Fibroblast of the aortic adventitia (primary cell): ENCODE data around the gene AAMP. TPM values are rescaled to one million over a fixed set of nuclear protein-coding genes. Genes with fewer than 3 reads are reported as not detected.
A peak's percentile ranks its signal among the peaks of the same experiment; 100 is the strongest.

Experiments
- DNase-seq: peaks from one replicate; pipeline ENCODE4 v3.0.0-alpha.2; 2010; ENCODE audit warnings: low read depth
- H3K4me3 ChIP-seq: 2 replicates; pipeline ENCODE4 v1.5.1; 2011; ENCODE audit warnings: low read depth, mild to moderate bottlenecking, control low read depth, low read length, moderate library complexity
- total RNA-seq: library from RNA; depleted of rRNA; stranded (reverse); fragments of >200 nt; gene quantifications from 2 replicates; pipeline ENCODE4 v1.2.3, GENCODE V29; 2012; ENCODE audit warnings: low replicate concordance
- TF ChIP-seq, protein P1 (sequence below): IDR thresholded peaks from 2 replicates; pipeline ENCODE4 v1.5.1; 2011; ENCODE audit warnings: mild to moderate bottlenecking, low read length, control low read depth, inconsistent platforms; ENCODE audit not compliant: insufficient read depth

The AAMP gene
- total RNA-seq, 1 donor = 64.4 TPM

DNA sequence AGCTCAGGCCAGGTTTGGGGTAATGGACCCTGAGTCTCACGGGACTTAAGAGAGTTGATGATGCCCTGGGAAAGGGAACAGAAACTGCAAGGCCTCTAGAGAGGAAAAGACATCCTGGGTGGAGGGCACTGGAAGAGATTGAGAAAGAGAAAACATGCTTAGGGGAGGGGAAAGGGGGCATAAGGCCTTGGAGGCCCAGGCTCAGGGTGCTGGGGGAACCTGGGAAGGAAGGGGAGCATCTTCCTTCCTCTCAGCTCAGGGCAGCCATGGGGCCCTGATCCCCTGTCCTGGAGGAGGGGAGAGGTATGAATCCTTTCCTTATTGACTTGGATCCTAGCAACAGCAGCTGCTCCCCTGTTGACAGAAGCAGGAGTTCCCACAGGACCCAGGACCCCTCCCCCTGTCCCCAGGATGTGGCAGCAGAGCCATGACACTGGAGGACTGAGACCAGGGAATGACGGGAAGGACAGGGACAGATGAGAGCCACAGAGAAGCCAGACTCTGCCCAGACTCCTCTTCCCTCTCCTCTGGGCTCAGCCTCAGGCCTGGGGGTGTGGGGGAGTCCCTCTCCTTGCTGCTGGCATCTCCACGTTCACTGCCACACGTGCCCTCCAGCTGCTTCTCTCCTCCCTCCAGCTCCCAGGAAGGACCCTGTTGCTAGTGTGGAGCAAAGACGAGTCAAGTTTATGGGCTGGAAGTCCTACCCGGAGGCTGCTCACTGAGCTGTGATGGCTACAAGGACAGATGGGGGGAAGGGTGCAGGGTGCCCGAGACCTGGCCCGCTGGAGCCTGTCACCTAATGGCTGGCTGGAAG lies 8.3 kb downstream of the AAMP start:
- no peak overlapping the region for H3K4me3 ChIP-seq
- DNase-seq = no peak
- TF ChIP-seq, protein P1, sequence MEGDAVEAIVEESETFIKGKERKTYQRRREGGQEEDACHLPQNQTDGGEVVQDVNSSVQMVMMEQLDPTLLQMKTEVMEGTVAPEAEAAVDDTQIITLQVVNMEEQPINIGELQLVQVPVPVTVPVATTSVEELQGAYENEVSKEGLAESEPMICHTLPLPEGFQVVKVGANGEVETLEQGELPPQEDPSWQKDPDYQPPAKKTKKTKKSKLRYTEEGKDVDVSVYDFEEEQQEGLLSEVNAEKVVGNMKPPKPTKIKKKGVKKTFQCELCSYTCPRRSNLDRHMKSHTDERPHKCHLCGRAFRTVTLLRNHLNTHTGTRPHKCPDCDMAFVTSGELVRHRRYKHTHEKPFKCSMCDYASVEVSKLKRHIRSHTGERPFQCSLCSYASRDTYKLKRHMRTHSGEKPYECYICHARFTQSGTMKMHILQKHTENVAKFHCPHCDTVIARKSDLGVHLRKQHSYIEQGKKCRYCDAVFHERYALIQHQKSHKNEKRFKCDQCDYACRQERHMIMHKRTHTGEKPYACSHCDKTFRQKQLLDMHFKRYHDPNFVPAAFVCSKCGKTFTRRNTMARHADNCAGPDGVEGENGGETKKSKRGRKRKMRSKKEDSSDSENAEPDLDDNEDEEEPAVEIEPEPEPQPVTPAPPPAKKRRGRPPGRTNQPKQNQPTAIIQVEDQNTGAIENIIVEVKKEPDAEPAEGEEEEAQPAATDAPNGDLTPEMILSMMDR = no peak

DNA sequence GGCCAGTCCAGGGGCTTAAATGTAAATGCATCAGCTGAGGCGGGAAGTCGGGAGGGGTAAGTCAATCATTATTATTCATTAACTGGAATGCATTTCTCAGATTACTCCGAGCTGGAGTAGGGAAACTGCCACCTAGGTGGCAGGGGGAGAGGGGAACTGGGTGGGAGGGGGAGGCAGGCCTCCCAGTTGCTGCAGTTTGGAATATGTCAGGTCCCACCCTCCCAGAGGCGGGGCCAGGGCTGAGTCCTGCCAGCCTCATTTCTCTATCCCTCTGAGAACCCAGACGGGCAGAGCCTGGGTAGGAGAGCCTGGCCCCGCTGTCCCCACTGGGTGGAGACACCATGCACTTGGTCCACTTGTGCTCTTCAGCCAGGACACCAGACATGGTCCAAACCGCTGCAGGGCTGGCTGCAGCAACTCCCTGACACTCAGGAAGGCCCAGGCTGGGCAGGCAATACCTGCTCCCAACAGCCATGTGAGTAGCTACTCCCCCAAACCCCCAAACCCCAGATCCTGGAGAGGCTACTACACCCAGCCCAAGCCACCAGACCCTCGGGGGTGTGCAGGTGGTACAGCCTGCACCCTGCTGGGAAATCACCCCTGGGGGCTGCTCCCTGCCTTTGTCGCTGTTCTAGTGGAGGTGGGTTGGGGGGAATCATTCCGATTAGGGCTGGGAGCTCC lies 9.1 kb downstream of the AAMP start, which contains the start of gene GPBAR1:
Gene GPBAR1, plus strand, starts transcription at position 274 of the 681 bp plus-strand sequence. CDS start 1,710 bp downstream, outside the sequence.
- no peak within 1 kb of the TSS for H3K4me3 ChIP-seq
- no peak for DNase-seq
- TF ChIP-seq, protein P1 = no peak

DNA sequence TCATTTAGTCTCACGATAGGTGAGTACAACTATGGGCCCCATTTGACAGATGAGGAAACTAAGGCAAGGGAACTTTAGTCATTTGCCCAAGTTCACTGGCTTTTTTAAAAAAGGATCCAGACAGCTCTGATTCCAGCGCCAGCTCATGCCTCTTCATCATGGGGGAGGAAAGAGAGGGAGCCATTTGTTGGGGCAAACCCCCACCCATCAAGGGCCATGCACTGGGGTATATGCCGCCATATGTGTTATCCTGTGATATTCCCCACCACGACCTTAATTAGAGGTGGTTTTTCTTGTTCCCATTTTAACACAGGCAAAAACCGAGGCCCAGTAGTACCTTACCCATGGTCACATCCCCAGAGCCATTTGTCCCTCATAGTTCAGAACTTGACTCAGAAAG lies 9.8 kb downstream of the AAMP start:
- no peak overlapping the region for H3K4me3 ChIP-seq
- DNase-seq = no peak
- TF ChIP-seq, protein P1 = no peak

DNA sequence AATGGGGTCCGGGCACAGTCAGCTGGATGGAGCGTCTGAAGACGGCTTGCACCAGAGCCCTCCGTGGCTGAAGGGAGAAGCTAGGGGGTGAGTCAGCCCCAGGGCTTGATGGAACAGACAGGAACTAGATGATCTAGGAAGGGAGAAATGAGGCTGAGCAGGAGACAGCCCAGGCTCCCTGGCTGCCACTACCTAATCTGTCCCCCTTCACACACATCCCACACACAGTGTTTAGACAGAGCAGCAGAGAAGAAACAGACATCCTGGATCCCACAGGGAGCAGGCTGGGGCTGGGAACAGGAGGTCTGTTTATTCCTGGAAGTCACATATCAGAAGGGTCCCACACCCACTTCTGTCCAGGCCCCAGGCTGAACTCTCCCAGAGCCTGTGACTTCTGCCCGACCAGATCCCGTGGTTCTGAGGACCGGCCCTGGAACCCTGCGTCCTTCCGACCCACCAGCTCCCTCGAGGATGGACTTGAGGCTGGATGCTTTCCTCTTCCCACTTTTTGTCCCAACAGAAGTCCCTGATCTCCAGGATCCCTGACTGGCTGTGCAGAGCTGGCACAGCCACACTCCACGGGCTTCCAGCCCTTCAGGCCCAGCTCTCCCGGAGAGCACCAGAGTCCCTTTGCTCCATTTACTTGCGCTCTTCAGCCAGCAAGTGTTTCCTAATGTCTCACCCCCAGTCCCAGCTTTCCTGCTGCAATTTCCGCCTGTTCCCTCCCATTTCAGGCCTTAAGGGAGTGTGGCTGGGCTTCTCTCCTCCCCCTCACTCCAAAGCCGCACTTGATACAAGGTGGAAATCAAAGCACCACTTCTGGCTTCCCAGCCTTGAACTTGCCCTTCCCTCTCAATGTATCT lies 10.6 kb downstream of the AAMP start:
- TF ChIP-seq, protein P1 = no peak
- peak; percentile 85 for DNase-seq
- no peak overlapping the region for H3K4me3 ChIP-seq

DNA sequence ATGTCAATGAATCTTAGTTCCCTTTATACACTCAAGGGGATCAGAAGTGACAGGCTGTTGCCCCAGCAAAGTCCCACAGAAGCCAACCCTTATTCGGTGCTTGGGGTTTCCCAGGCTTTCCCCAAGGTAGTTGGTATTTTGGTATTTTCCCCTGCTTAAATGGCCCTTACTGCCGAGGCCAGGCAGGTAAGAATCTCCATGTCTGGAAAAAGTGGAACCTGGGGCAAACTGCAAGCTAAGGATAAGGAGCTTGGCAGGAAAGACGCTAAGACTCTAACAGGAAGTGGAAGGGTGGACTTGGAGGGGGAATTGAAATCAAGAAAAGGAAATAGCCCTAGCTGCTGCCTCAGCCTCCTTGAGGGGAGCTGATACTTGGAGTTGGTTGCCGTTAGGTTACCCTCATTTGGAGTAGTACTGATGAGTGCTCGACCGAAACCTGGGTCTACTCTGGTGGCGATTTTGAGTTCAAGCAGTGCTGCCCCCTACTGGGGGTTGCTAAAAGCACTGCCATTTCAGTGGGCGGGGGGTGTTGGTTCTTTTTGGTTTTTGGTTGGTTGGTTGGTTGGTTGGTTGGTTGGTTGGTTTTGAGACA lies 12.5 kb downstream of the AAMP start:
- TF ChIP-seq, protein P1 = peak; percentile 57
- no peak overlapping the region for H3K4me3 ChIP-seq
- no peak for DNase-seq
